GM03348 (cell line): ENCODE data around the gene SYNDIG1L.
"Not testable (repeated sequence)": the region's sequence is repeated elsewhere in the genome, so short reads cannot be mapped to it uniquely, and the experiment has no call there.

Source experiments
- DNase-seq: peaks from one replicate; pipeline ENCODE4 v3.0.0; 2012; ENCODE audit warnings: low spot score

SYNDIG1L gene

GRCh38 chr14:74402401-74403251 lies 23.4 kb downstream of the SYNDIG1L start:
- DNase-seq = no peak

- DNase-seq = no peak
These were observed 24.3 kb downstream of the SYNDIG1L start for GRCh38 chr14:74401504-74402241.

- no peak for DNase-seq
These were observed 25.0 kb downstream of the SYNDIG1L start for GRCh38 chr14:74400919-74401503.

DNA sequence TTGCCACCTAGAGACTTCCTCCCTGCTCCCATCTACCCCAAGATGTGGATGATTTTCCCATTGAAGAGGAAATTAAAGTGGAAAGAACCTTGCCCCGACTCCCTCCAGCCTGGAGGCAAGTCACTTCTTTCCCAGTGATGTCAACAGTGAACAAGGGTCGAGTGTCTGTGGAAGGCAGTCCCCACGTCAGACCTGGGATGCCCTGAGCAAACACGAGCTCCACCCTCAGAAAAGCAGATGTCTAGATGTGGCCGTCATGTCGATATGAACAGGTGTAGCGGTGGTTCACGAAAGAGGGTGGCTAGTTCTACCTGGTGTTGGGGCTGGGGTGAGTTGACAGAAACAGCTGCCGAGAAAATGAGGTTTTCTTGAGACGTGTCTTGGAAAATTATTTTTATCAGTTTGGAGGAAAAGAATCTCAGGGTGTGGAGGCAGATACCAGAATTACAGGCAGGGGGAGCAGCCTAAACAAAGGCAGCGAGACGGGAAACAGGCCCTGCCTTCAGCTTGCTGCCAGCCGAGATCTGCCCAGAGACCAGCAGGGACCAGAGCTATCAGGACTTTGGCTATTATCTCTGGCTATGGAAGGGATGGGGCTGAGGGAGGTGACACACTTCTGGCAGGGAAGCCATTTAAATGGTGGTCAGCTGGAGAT lies 25.9 kb downstream of the SYNDIG1L start:
- DNase-seq = peak; percentile 39

- DNase-seq = no peak
These were observed 30.9 kb downstream of the SYNDIG1L start for GRCh38 chr14:74395094-74395493.

- no peak for DNase-seq
These were observed 31.5 kb downstream of the SYNDIG1L start for GRCh38 chr14:74394549-74394948.

DNA sequence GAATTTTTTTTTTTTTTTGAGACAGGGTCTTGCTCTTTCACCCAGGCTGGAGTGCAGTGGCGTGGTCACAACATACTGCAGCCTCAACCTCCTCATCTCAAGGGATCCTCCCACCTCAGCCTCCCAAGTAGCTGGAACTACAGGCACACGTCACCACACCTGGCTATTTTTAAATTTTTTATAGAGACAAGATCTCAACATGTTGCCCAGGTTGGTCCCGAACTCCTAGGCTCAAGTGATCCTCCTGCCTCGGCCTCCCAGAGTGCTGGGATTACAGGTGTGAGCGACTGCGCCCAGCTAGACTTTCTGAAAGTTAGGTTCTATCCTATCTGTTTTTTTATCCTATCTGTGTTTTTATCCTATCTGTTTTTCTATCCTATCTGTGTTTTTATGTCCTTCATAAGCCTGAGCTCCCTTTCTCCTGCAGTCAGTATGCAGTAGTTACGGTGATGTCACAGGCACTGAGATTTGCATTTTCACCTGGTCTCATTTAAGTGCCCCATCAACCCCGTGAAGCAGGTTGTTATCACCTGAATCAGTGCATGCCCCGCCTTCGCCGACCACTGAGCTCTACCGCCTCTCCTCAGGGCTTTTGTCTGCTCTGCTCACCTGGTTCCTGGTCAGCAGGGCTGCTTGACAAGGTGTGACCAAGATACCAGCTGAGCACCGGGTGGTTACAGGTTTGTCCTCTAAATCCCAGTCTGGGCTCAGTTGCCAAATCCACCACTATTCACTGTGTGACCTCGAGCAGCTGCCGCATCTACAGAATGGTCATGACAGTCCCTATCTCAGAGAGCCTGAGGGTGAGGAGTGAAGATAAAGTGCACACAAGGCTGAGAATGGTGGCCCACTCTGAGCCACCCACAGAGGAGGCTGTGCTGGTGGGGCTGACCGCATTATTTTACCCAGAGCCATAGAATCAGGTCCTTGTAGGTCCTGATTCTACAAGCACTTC lies 33.1 kb downstream of the SYNDIG1L start:
- DNase-seq = no peak

DNA sequence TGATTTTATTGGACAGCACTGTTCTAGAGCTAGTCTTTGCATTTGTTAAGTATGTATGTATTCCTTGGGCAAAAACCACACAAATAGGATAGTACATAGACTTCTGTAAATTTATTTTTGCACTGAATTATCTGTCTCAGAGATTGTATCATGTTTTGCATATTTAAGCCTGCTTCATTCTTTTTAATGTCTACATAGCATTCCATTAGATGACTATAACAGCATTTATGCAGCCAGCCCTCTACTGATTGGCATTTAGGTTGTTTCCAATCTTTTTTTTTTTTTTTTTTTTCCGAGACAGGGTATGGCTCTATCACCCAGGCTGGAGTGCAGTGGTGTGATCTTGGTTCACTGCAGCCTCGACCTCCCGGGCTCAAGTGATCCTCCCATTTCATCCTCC lies 34.5 kb downstream of the SYNDIG1L start:
- no peak for DNase-seq

DNA sequence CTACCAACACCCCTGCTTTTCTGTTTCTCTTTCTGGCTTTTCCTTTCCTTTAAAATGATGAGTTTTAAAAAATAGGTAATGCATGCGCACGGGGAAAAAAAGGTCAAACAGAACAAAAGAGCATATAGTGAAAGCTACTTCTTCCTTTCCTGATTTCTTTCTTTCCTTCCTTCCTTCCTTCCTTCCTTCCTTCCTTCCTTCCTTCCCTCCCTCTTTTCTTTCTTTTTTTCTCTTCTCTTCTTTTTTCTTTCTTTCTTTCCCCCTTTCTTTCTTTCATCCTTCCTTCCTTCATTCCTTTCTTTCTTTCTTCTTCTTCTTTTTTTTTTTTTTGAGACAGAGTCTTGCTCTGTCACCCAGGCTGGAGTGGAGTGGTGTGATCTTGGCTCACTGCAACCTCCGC lies 35.5 kb downstream of the SYNDIG1L start:
- DNase-seq = not testable (repeated sequence)

GRCh38 chr14:74389980-74390379 lies 36.0 kb downstream of the SYNDIG1L start:
- no peak for DNase-seq

DNA sequence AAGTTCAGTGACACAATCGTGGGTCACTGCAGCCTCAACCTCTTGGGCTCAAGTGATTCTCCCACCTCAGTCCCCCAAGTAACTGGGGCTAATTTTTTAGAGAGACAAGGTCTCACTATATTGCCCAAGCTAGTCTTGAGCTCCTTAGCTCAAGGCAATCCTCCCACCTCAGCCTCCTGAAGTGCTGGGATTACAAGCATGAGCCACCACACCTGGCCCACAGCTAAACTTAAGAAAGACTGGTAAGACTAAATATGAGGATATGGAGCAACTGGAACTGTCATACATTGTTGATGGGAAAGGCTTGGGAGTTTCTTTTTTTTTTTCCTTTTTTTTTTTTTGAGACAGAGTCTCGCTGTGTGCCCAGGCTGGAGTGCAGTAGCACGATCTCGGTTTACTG lies 43.8 kb downstream of the SYNDIG1L start:
- DNase-seq = no peak

DNA sequence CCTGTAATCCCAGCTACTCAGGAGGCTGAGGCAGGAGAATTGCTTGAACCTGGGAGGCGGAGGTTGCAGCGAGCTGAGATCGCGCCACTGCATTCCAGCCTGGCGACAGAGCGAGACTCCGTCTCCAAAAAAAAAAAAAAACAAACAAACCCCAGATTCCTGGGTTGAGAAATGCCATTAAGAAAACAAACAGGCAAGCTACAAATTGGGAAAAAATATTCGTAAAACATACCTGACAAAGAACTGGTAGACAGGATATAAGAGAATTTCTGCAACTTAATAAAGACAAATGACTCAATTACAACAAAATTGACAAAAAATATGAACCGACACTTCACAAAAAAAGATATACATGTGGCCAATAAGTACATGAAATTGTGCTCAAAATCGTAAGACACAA lies 44.4 kb downstream of the SYNDIG1L start:
- not testable (repeated sequence) for DNase-seq

DNA sequence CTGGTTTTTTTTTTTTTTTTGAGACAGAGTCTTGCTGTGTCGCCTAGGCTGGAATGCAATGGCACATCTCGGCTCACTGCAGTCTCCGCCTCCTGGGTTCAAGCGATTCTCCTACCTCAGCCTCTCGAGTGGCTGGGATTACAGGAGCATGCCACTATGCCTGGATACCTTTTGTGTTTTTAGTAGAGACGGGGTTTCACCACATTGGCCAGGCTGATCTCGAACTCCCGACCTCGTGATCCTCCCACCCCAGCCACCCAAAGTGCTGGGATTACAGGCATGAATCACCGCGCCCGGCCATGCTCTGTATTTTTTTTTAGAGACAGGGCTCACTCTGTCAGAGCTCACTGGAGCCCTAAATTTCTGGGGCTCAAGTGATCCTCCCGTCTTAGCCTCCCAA lies 45.2 kb downstream of the SYNDIG1L start:
- DNase-seq = no peak

GRCh38 chr14:74380172-74380571 lies 45.8 kb downstream of the SYNDIG1L start:
- DNase-seq = no peak

DNA sequence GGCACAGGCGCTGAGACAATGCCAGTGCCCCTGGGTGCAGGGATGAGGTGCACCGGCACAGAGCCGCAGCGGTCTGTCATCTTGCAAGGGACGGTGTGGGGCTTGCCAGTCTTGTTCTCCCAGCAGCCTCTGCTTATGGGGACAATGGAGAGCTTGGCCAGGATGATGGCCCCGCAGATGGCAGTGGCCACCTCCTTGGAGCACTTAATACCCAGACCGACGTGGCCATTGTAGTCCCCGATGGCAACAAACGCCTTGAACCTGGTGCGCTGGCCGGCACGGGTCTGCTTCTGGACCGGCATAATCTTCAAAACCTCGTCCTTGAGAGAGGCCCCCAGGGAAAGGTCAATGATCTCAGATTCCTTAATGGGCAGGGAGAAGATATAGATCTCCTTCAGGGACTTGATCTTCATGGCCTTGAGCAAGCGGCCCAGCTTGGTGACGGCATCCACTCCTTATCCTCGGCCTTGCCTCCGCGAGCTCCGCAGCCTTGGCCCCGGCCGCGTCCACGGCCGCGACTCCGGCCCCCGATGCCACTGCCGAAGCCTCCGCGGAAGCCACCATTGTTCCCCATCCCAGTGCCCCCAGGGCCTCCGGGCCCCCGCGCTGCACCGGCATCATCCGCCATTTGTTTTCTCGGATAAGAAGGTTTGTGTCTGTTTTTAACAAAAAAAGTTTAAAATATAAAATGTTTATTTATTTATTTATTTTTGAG lies 47.9 kb downstream of the SYNDIG1L start:
- no peak for DNase-seq

DNA sequence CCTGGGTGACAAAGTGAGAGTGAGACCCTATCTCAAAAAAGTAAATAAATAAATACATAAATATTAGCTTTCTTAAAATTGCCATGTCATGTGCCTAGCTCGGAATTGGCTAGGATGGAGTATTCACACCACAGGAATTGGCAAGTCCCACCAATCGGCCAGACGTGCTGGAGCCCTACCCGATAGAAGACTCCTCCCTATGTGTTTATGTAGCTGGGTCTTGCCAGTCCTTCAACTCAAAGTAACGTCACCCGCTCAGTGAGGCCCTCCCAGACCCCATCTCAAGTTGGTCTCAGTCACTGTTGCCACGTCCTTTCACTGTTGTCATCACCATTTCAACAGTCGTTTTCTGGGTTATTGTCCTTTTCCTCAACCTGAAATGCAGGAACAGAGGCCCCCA lies 57.6 kb downstream of the SYNDIG1L start:
- no peak for DNase-seq

GRCh38 chr14:74368026-74368425 lies 58.0 kb downstream of the SYNDIG1L start:
- no peak for DNase-seq

DNA sequence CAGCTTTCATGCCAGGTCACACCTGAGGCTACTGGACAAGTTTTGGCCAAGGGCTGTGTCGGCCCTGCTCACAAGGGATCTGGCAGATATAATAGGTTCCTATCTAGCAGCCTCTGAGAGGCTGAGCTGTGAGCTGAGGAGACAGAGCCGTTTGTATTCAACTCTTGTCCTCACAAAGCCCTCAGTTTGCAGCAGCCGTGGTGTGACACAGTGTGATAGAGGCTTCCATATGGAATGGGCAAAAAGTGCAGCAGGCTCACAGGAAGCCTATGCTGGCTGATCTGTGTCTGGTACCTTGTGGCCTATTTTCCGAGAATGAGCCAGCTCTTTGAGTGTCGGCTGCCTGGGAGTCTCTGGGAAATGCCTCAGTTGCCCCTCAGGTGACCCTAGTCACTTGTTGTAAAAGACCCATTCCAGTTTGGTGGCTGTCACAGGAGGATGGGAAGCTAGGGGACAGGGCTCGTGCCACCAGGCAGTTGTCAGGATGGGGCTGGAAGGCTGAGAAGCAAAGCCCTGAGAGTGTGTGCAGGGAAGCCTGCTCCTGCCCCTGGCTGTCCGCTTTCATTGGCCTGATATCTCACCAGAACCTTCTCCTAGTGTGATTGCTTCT lies 61.6 kb downstream of the SYNDIG1L start:
- DNase-seq = no peak

GRCh38 chr14:74362361-74362915 lies 63.6 kb downstream of the SYNDIG1L start:
- DNase-seq = peak; percentile 92

DNA sequence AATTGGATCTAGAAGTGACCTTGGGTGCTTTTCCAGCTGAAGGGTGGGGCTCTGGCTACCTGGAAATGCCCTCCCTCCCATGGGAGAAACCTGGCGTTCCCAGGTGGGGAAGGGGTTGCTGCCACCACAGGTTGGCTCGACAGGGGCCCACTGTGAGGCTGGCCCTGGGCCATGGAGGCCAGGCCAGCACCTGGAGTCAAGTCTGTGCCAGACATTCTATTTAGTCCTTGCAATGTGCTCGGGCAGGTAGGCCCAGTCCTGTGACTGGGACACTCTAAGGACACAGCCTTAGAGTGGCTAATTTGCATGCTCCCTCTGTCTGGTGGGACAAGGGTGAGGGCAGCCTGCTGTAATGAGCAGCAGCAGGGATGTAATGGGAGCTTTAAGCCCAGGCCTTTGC lies 65.8 kb downstream of the SYNDIG1L start:
- no peak for DNase-seq
